H1 (cell line): ENCODE data around the gene SYDE2. TPM values are rescaled to one million over a fixed set of nuclear protein-coding genes. Genes with fewer than 3 reads are reported as not detected.
"Not testable (repeated sequence)": the region's sequence is repeated elsewhere in the genome, so short reads cannot be mapped to it uniquely, and the experiment has no call there.

Experiments
- CTCF ChIA-PET: fragments of 300-600 bp; sonication (Branson Sonifier 250); formaldehyde crosslinking; loops from one replicate; lab custom pipeline; 2021; ENCODE audit not compliant: partially characterized antibody; lab: Charles Lee
- POLR2A ChIA-PET: fragments of 300-600 bp; sonication (Branson Sonifier 250); formaldehyde crosslinking; loops from one replicate; lab custom pipeline; 2021; ENCODE audit warnings: inconsistent platforms; ENCODE audit not compliant: partially characterized antibody; lab: Charles Lee
- DNase-seq, 2 experiments: peaks; one replicate each; pipeline versions ENCODE4 v3.0.0 to v3.0.0-alpha.2; 2010 to 2022; ENCODE audit warnings: low spot score in 2 of 2, low read depth in 1 of 2, mixed read lengths in 1 of 2
- FAIRE-seq: peaks from 2 replicates; lab custom pipeline; 2011; peaks lifted over from hg19 to GRCh38; lab: Jason Lieb, UNC
- H2AFZ ChIP-seq: 2 replicates; pipeline ENCODE4 v1.8.1; 2012; ENCODE audit warnings: low read length, inconsistent platforms
- H2AK5ac ChIP-seq: 2 replicates; pipeline ENCODE4 v1.6.1; 2013; ENCODE audit warnings: low read depth, low read length
- H2BK120ac ChIP-seq: replicated peaks from 2 replicates; pipeline ENCODE3; 2013; ENCODE audit warnings: low read depth, low read length, inconsistent platforms
- H2BK12ac ChIP-seq: 2 replicates; pipeline ENCODE4 v1.6.1; 2013; ENCODE audit warnings: low read depth, low read length
- H2BK15ac ChIP-seq: 2 replicates; pipeline ENCODE4 v1.6.1; 2013; ENCODE audit warnings: low read length
- H2BK20ac ChIP-seq: 2 replicates; pipeline ENCODE4 v1.6.1; 2013; ENCODE audit warnings: low read length
- H2BK5ac ChIP-seq: 2 replicates; pipeline ENCODE4 v1.6.1; 2013; ENCODE audit warnings: low read depth, low read length
- H3K14ac ChIP-seq: 2 replicates; pipeline ENCODE4 v1.6.1; 2013; ENCODE audit warnings: inconsistent platforms; ENCODE audit not compliant: insufficient read length
- H3K18ac ChIP-seq: 2 replicates; pipeline ENCODE4 v1.6.1; 2013; ENCODE audit warnings: low read length; ENCODE audit errors: extremely low read depth
- H3K23ac ChIP-seq: 2 replicates; pipeline ENCODE4 v1.6.1; 2013; ENCODE audit warnings: inconsistent platforms; ENCODE audit not compliant: insufficient read length
- H3K23me2 ChIP-seq: 2 replicates; pipeline ENCODE4 v1.6.1; 2013; ENCODE audit warnings: low read depth, low read length
- H3K27ac ChIP-seq: 2 replicates; pipeline ENCODE4 v1.6.1; 2011; ENCODE audit warnings: low read depth, low read length, inconsistent platforms
- H3K27me3 ChIP-seq, 4 experiments: replicated peaks in 1 of 4; 1 replicate in 1 of 4; 2 replicates in 3 of 4; pipeline versions ENCODE4 v1.6.1 to v1.8.1; 2011 to 2013; ENCODE audit warnings: low read length in 3 of 4, mild to moderate bottlenecking in 3 of 4, inconsistent platforms in 2 of 4, mixed read lengths in 2 of 4, moderate library complexity in 1 of 4; ENCODE audit not compliant: control insufficient read depth in 3 of 4, insufficient read depth in 3 of 4; ENCODE audit errors: extremely low read depth in 1 of 4
- H3K36me3 ChIP-seq, 4 experiments: 2 replicates each; pipeline versions ENCODE4 v1.6.1 to v1.8.1; 2011 to 2013; ENCODE audit warnings: mild to moderate bottlenecking in 4 of 4, low read length in 3 of 4, moderate library complexity in 2 of 4, control low read depth in 1 of 4, inconsistent platforms in 1 of 4; ENCODE audit not compliant: insufficient read depth in 4 of 4, control insufficient read depth in 2 of 4
- H3K4ac ChIP-seq: replicated peaks from 2 replicates; pipeline ENCODE3; 2013; ENCODE audit warnings: low read length, low read depth, mixed read lengths, inconsistent platforms; ENCODE audit not compliant: insufficient read length
- H3K4me1 ChIP-seq, 4 experiments: replicated peaks in 1 of 4; 1 replicate in 1 of 4; 2 replicates in 3 of 4; pipeline versions ENCODE4 v1.6.1 to v1.8.1; 2011 to 2013; ENCODE audit warnings: low read length in 3 of 4, inconsistent platforms in 2 of 4, mixed read lengths in 1 of 4; ENCODE audit not compliant: insufficient read depth in 4 of 4, control insufficient read depth in 3 of 4
- H3K4me2 ChIP-seq, 2 experiments: 2 replicates each; pipeline versions ENCODE4 v1.6.1 to v1.8.1; 2011 to 2013; ENCODE audit warnings: low read depth in 2 of 2, low read length in 2 of 2, control low read depth in 1 of 2, inconsistent platforms in 1 of 2, mild to moderate bottlenecking in 1 of 2; ENCODE audit not compliant: insufficient read depth in 1 of 2
- H3K4me3 ChIP-seq, 4 experiments: fragments of 200-600, 300-600 bp in 1 of 4; sonication (generic), shearing (Covaris generic), sonication (Bioruptor Twin) in 1 of 4; 2 replicates each; pipeline versions ENCODE4 v1.5.1 to v1.8.1; 2011 to 2016; ENCODE audit warnings: low read length in 4 of 4, low read depth in 3 of 4, control low read depth in 2 of 4, inconsistent platforms in 2 of 4, mild to moderate bottlenecking in 2 of 4, mixed read lengths in 1 of 4, moderate library complexity in 1 of 4; ENCODE audit not compliant: insufficient read depth in 2 of 4; ENCODE audit errors: extremely low read depth in 1 of 4
- H3K56ac ChIP-seq: replicated peaks from 2 replicates; pipeline ENCODE3; 2013; ENCODE audit warnings: low read depth, mild to moderate bottlenecking, mixed read lengths, low read length, inconsistent platforms; ENCODE audit not compliant: insufficient read length
- H3K79me1 ChIP-seq: 2 replicates; pipeline ENCODE4 v1.6.1; 2013; ENCODE audit warnings: low read depth, low read length, control low read depth
- H3K79me2 ChIP-seq, 2 experiments: 2 replicates each; pipeline versions ENCODE4 v1.6.1 to v1.8.1; 2012 to 2013; ENCODE audit warnings: low read length in 2 of 2, mild to moderate bottlenecking in 2 of 2, inconsistent platforms in 1 of 2; ENCODE audit not compliant: insufficient read depth in 2 of 2, control insufficient read depth in 1 of 2
- H3K9ac ChIP-seq, 4 experiments: replicated peaks in 1 of 4; 1 replicate in 1 of 4; 2 replicates in 3 of 4; pipeline versions ENCODE4 v1.6.1 to v1.8.1; 2011 to 2013; ENCODE audit warnings: low read depth in 3 of 4, low read length in 3 of 4, control low read depth in 2 of 4, mild to moderate bottlenecking in 2 of 4, moderate library complexity in 2 of 4, inconsistent platforms in 1 of 4; ENCODE audit errors: extremely low read depth in 1 of 4
- H3K9me3 ChIP-seq, 2 experiments: 2 replicates each; pipeline versions ENCODE4 v1.6.1 to v1.8.1; 2012 to 2013; ENCODE audit warnings: mild to moderate bottlenecking in 2 of 2, moderate library complexity in 2 of 2, control low read depth in 1 of 2, inconsistent platforms in 1 of 2, low read depth in 1 of 2, low read length in 1 of 2, mixed read lengths in 1 of 2; ENCODE audit not compliant: insufficient read depth in 2 of 2
- H4K20me1 ChIP-seq, 2 experiments: replicated peaks in 1 of 2; 2 replicates each; pipeline versions ENCODE3 to v1.8.1; 2011 to 2013; ENCODE audit warnings: inconsistent platforms in 2 of 2, low read length in 2 of 2, mild to moderate bottlenecking in 1 of 2; ENCODE audit not compliant: insufficient read depth in 2 of 2, control insufficient read depth in 1 of 2
- H4K5ac ChIP-seq: 2 replicates; pipeline ENCODE4 v1.6.1; 2013; ENCODE audit warnings: low read length, low read depth, mixed read lengths, inconsistent platforms; ENCODE audit not compliant: insufficient read length
- H4K8ac ChIP-seq: 2 replicates; pipeline ENCODE4 v1.8.0; 2013; ENCODE audit warnings: mild to moderate bottlenecking, moderate library complexity, low read length, inconsistent platforms; ENCODE audit not compliant: insufficient read depth; ENCODE audit errors: extremely low read depth
- H4K91ac ChIP-seq: replicated peaks from 2 replicates; pipeline ENCODE3; 2013; ENCODE audit warnings: low read length, mixed read lengths, inconsistent platforms; ENCODE audit not compliant: insufficient read length
- WGBS, 2 experiments: shearing (Covaris generic) in 1 of 2; methylation state at CpG; one replicate each; pipeline versions ENCODE4 v1.1.6 to v1.1.7; 2013 to 2015; ENCODE audit warnings: low lambda C conversion rate in 2 of 2, mixed read lengths in 2 of 2, inconsistent platforms in 1 of 2, low coverage in 1 of 2, missing lambda C conversion rate in 1 of 2; ENCODE audit not compliant: insufficient replicate concordance in 2 of 2, insufficient coverage in 1 of 2, insufficient read length in 1 of 2; ENCODE audit errors: extremely low coverage in 1 of 2, missing lambda C conversion rate in 1 of 2; 5-methylcytosine and 5-hydroxymethylcytosine counted together
- polyA plus RNA-seq, 7 experiments: library from polyadenylated mRNA; depleted of rRNA in 3 of 7; stranded (reverse) in 5 of 7; unstranded in 2 of 7; fragments of >200 nt in 5 of 7; fragments of 200-250 nt in 2 of 7; gene quantifications; 1 replicate in 5 of 7; 2 replicates in 1 of 7; 4 replicates in 1 of 7; pipeline versions ENCODE4 v1.2.1 to v1.2.3, GENCODE V29; 2011 to 2013; ENCODE audit warnings: missing spikeins in 2 of 7, mixed read lengths in 2 of 7
- total RNA-seq: library from RNA; stranded (reverse); fragmentation: NEBNext Ultra II Directional; extraction: Animal tissue kit (Norgen Biotek cat#: 25700); gene quantifications from 2 replicates; pipeline ENCODE4 v1.2.1, GENCODE V29; 2021

SYDE2 gene
- total and polyA plus RNA-seq, 2 of the 8 experiments (the other 6 are each of a cell fraction or from before 2014, with no cell fraction given): 1.6 to 14.6 TPM

GRCh38 chr1:85146298-85146971, 54.4 kb downstream of the SYDE2 start:
- H3K79me1 ChIP-seq, H2BK12ac ChIP-seq, H3K14ac ChIP-seq, H3K23me2 ChIP-seq, H2BK120ac ChIP-seq, H3K9me3 ChIP-seq, H2AK5ac ChIP-seq, H3K23ac ChIP-seq, H4K5ac ChIP-seq, H2BK5ac ChIP-seq, H3K27me3 ChIP-seq, FAIRE-seq, DNase-seq, H2AFZ ChIP-seq, H4K91ac ChIP-seq, H4K8ac ChIP-seq, H2BK20ac ChIP-seq, H3K36me3 ChIP-seq, H3K27ac ChIP-seq, H3K4me3 ChIP-seq, H3K9ac ChIP-seq, H3K4ac ChIP-seq, H3K18ac ChIP-seq, H2BK15ac ChIP-seq, H3K56ac ChIP-seq, H3K4me2 ChIP-seq, H4K20me1 ChIP-seq, H3K79me2 ChIP-seq: not testable (repeated sequence)
- peaks cover 3 to 14% (median 10%) of the 10 kb centered on the region in 4 experiments; a peak in 5 of 7 replicates for H3K4me1 ChIP-seq
- 91% methylated on average over 6 of the region's 6 CpGs; no CpG with 5 or more reads in 1 of the 2 experiments for WGBS, 2 experiments
- ChIA-PET POLR2A (interaction anchor here (1.0 kb wide), 1 partner anchor 54 kb away, joined by 3 read pairs; the partner anchor contains the start of gene SYDE2), CTCF (interaction anchor here (1.0 to 1.3 kb wide), 2 partner anchors 12 to 201 kb away, joined by 3 read pairs; no protein-coding TSS in a partner anchor)
